HUDEP-2 (cell line): Measurements from ENCODE around the gene NLN.
"Not testable (repeated sequence)": the region's sequence is repeated elsewhere in the genome, so short reads cannot be mapped to it uniquely, and the experiment has no call there.

Experiments
- DNase-seq, 76 experiments: peaks; one replicate each; lab custom pipeline; 2025; ENCODE audit not compliant: unreplicated experiment in 76 of 76; lab: John Stamatoyannopoulos, UW

The NLN gene

GRCh38 chr5:65769539-65769938 is 47.5 kb downstream of the NLN start:
- no peak for DNase-seq

- no peak for DNase-seq
Observed at GRCh38 chr5:65771266-65771665, 49.3 kb downstream of the NLN start.

GRCh38 chr5:65772963-65773362 is 51.0 kb downstream of the NLN start:
- not testable (repeated sequence) for DNase-seq

- DNase-seq: no peak
Observed at GRCh38 chr5:65774346-65774745, 52.3 kb downstream of the NLN start.

- DNase-seq: no peak
Observed at GRCh38 chr5:65775476-65775875, 53.5 kb downstream of the NLN start.

GRCh38 chr5:65776441-65777141 is 54.6 kb downstream of the NLN start:
- no peak for DNase-seq

- no peak for DNase-seq
Observed at GRCh38 chr5:65778126-65778525, 56.1 kb downstream of the NLN start.

- DNase-seq: no peak
Observed at GRCh38 chr5:65779643-65780042, 57.6 kb downstream of the NLN start.

GRCh38 chr5:65788296-65788695 is 66.3 kb downstream of the NLN start:
- not testable (repeated sequence) for DNase-seq

- peak in 1 of 76 experiments; percentile 13 for DNase-seq
Observed at GRCh38 chr5:65790371-65791163, 68.6 kb downstream of the NLN start.

- DNase-seq: no peak
Observed at GRCh38 chr5:65791712-65792673, 70.0 kb downstream of the NLN start.

- DNase-seq: no peak
Observed at GRCh38 chr5:65796269-65796668, 74.3 kb downstream of the NLN start.

- no peak for DNase-seq
Observed at GRCh38 chr5:65796751-65797316, 74.8 kb downstream of the NLN start.

- no peak for DNase-seq
Observed at GRCh38 chr5:65797481-65797880, 75.5 kb downstream of the NLN start.

- DNase-seq: no peak
Observed at GRCh38 chr5:65799857-65800256, 77.9 kb downstream of the NLN start.

GRCh38 chr5:65800775-65801174 is 78.8 kb downstream of the NLN start:
- DNase-seq: no peak

- no peak for DNase-seq
Observed at GRCh38 chr5:65801352-65801783, 79.4 kb downstream of the NLN start.

GRCh38 chr5:65802080-65802479 is 80.1 kb downstream of the NLN start:
- DNase-seq: no peak

GRCh38 chr5:65802820-65803219 is 80.8 kb downstream of the NLN start:
- DNase-seq: no peak

- DNase-seq: no peak
Observed at GRCh38 chr5:65803699-65804391, 81.8 kb downstream of the NLN start.
